SH-SY5Y (cell line): Measurements from ENCODE around the gene CD80.

Experiments used
- GATA2 ChIP-seq: IDR thresholded peaks from 2 replicates; pipeline ENCODE4 v1.6.1; 2011; ENCODE audit warnings: mild to moderate bottlenecking, low read depth, low read length
- GATA3 ChIP-seq: IDR thresholded peaks from 2 replicates; pipeline ENCODE4 v1.6.1; 2011; ENCODE audit warnings: low read depth, mild to moderate bottlenecking, low read length, moderate library complexity

DNA sequence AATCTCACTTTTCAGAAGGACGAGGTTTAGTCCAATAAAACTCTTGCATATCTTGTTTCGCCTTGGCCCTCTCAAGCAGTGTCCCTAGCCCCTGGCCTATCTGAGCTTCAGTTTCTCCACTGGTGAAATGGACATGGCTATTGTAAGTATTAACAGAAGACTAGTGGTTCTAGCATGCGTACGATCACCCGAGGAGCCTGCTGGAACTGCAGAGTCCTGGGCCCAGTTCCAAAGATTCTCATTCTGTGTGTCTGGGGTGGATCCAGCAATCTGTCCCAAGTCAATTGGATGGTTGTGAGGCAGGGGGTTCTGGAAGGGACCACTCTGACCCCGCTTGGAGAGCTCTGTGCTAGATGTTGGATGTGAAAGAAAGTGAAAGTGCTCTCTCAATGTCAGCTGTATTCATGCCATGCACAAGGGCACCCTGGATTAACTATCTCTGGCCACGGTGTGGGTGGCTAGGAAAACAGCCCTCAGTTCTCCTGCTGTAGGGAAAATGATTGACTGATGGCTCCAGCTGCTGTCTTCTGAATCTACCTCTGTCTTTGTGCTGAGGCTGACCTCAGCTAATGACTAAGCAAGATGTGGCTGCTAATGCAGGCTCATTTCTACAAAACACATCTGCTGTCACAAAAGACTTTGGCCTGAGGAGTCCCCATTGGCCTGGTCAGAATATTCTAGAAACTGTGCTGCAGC lies 36.4 kb upstream of the CD80 start:
- no peak for TF ChIP-seq GATA2
- no peak for TF ChIP-seq GATA3
